Neutrophil (primary cell): Measurements from ENCODE around the gene NRF1.
"Not testable (repeated sequence)": the region's sequence is repeated elsewhere in the genome, so short reads cannot be mapped to it uniquely, and the experiment has no call there.

Source experiments
- H3K27ac ChIP-seq: fragments of 200-600 bp; sonication (generic); 2 replicates; pipeline ENCODE4 v1.5.1; 2016; ENCODE audit warnings: mild to moderate bottlenecking, moderate library complexity
- H3K27me3 ChIP-seq: fragments of 200-600 bp; sonication (generic); 2 replicates; pipeline ENCODE4 v1.6.0; 2016; ENCODE audit warnings: mild to moderate bottlenecking
- H3K36me3 ChIP-seq: fragments of 200-600 bp; sonication (generic); 2 replicates; pipeline ENCODE4 v1.5.1; 2017
- H3K4me1 ChIP-seq, 2 experiments: fragments of 200-600 bp in 1 of 2; sonication (generic) in 1 of 2; 1 replicate in 1 of 2; 2 replicates in 1 of 2; pipeline versions ENCODE4 v1.5.1 to v1.6.1; 2013 to 2016; ENCODE audit warnings: low read depth in 1 of 2, low read length in 1 of 2, mild to moderate bottlenecking in 1 of 2, moderate library complexity in 1 of 2; ENCODE audit not compliant: control insufficient read depth in 1 of 2, insufficient read depth in 1 of 2
- H3K4me3 ChIP-seq, 2 experiments: fragments of 200-600 bp in 1 of 2; sonication (generic) in 1 of 2; 1 replicate in 1 of 2; 2 replicates in 1 of 2; pipeline ENCODE4 v1.5.1; 2013 to 2016; ENCODE audit warnings: low read depth in 1 of 2, low read length in 1 of 2, mild to moderate bottlenecking in 1 of 2, moderate library complexity in 1 of 2
- H3K9me3 ChIP-seq: fragments of 200-600 bp; sonication (generic); 2 replicates; pipeline ENCODE4 v1.5.1; 2016
- TF ChIP-seq, protein P1 (sequence below): fragments of 200-600 bp; sonication (generic); IDR thresholded peaks from 2 replicates; pipeline ENCODE4 v1.5.1; 2016; ENCODE audit warnings: antibody characterized with exemption

Gene NRF1

DNA sequence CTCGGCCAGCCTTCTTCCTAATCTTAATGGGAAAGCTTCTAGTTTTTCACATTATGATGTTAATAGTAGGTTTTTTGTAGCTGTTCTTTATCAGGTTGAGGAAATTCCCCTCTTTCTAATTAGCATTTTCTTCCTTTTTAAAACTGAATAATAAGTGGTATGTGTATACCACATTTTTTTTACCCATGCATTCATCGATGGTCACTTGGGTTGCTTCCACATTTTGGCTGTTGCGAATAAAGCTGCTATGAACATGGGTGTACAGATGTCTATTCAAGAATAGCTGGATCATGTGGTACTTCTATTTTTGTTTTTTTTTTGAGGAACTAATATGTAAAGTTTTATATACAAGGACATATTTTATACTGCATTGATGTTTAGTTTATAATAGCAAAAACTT is 44.3 kb downstream of the NRF1 start:
- Histone ChIP-seq H3K36me3 (peaks cover 37% of the 10 kb centered on the region), H3K27me3 (no peaks in the 10 kb centered on the region), H3K4me3 (no peak overlapping the region), H3K27ac (no peak overlapping the region), H3K4me1 (peaks cover 15% of the 10 kb centered on the region in 2 experiments), H3K9me3 (no peaks in the 10 kb centered on the region)
- TF ChIP-seq, protein P1, sequence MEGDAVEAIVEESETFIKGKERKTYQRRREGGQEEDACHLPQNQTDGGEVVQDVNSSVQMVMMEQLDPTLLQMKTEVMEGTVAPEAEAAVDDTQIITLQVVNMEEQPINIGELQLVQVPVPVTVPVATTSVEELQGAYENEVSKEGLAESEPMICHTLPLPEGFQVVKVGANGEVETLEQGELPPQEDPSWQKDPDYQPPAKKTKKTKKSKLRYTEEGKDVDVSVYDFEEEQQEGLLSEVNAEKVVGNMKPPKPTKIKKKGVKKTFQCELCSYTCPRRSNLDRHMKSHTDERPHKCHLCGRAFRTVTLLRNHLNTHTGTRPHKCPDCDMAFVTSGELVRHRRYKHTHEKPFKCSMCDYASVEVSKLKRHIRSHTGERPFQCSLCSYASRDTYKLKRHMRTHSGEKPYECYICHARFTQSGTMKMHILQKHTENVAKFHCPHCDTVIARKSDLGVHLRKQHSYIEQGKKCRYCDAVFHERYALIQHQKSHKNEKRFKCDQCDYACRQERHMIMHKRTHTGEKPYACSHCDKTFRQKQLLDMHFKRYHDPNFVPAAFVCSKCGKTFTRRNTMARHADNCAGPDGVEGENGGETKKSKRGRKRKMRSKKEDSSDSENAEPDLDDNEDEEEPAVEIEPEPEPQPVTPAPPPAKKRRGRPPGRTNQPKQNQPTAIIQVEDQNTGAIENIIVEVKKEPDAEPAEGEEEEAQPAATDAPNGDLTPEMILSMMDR, result no peak

DNA sequence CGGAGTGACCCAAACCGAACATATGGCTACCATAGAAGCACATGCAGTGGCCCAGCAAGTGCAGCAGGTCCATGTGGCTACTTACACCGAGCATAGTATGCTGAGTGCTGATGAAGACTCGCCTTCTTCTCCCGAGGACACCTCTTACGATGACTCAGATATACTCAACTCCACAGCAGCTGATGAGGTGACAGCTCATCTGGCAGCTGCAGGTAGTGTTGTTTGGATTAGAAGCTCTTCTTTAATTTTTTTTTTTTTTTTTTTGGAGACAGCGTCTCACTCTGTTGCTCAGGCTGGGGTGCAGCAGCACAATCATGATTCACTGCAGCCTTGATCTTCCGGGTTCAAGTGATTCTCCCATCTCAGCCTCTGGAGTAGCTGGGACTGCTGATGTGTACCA is 45.8 kb downstream of the NRF1 start:
- TF ChIP-seq, protein P1, result no peak
- no peaks in the 10 kb centered on the region for H3K27me3 ChIP-seq
- H3K9me3 ChIP-seq, result no peaks in the 10 kb centered on the region
- H3K4me3 ChIP-seq, result no peak overlapping the region
- H3K36me3 ChIP-seq, result peaks cover 40% of the 10 kb centered on the region
- no peak overlapping the region for H3K27ac ChIP-seq
- H3K4me1 ChIP-seq, result peaks cover 15% of the 10 kb centered on the region in 2 experiments

DNA sequence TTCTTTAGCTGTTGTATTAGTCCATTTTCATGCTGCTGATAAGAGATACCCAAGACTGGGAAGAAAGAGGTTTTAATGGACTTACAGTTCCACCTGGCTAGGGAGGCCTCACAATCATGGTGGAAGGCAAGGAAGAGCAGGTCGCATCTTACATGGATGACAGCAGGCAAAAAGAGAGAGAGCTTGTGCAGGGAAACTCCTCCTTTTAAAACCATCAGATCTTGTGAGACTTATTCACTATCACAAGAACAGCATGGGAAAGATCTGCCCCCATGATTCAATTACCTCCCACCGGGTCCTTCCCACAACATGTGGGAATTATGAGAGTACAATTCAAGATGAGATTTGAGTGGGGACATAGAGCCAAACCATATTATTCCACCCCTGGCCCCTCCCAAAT is 48.4 kb downstream of the NRF1 start:
- H3K4me3 ChIP-seq, H3K4me1 ChIP-seq, H3K27me3 ChIP-seq, H3K27ac ChIP-seq, H3K9me3 ChIP-seq: not testable (repeated sequence)
- H3K36me3 ChIP-seq, result peaks cover 46% of the 10 kb centered on the region

DNA sequence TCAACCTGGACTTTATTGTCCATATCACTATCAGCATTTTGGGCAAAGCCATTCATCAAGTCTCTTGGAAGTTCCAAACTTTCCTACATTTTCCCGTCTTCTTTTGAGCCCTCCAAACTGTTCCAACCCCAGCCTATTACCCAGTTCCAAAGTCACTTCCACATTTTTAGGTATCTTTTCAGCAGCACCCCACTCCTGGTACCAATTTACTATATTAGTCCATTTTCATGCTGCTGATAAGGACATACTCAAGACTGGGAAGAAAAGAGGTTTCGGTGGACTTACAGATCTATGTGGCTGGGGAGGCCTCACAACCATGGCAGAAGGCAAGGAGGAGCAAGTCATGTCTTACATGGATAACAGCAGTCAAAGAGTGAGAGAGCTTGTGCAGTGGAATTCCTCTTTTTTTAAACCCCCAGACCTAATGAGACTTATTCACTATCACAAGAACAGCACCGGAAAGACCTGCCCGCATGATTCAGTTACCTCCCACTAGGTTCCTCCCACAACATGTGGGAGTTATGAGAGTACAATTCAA is 50.2 kb downstream of the NRF1 start:
- peaks cover 0 to 9% of the 10 kb centered on the region in 2 experiments for H3K4me1 ChIP-seq
- H3K36me3 ChIP-seq, result peaks cover 46% of the 10 kb centered on the region
- no peaks in the 10 kb centered on the region for H3K27me3 ChIP-seq
- H3K27ac ChIP-seq, result no peak overlapping the region
- H3K4me3 ChIP-seq, result no peak overlapping the region
- no peaks in the 10 kb centered on the region for H3K9me3 ChIP-seq
- TF ChIP-seq, protein P1, result no peak

DNA sequence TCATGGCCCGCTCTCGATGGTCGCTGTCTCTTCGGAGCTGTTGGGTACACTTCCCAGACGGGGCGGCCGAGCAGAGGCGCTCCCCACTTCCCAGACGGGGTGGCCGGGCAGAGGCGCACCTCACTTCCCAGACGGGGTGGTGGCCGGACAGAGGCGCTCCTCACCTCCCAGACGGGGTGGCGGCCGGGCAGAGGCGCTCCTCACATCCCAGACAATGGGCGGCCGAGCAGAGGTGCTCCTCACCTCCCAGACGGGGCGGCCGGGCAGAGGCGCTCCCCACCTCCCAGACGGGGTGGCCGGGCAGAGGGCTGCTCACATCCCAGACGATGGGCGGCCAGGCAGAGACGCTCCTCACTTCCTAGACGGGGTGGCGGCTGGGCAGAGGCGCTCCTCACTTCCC is 51.7 kb downstream of the NRF1 start:
- not testable (repeated sequence) for H3K27me3 ChIP-seq, H3K4me3 ChIP-seq, H3K27ac ChIP-seq, H3K9me3 ChIP-seq
- H3K36me3 ChIP-seq, result peaks cover 33% of the 10 kb centered on the region
- peaks cover 0 to 15% of the 10 kb centered on the region in 2 experiments for H3K4me1 ChIP-seq

DNA sequence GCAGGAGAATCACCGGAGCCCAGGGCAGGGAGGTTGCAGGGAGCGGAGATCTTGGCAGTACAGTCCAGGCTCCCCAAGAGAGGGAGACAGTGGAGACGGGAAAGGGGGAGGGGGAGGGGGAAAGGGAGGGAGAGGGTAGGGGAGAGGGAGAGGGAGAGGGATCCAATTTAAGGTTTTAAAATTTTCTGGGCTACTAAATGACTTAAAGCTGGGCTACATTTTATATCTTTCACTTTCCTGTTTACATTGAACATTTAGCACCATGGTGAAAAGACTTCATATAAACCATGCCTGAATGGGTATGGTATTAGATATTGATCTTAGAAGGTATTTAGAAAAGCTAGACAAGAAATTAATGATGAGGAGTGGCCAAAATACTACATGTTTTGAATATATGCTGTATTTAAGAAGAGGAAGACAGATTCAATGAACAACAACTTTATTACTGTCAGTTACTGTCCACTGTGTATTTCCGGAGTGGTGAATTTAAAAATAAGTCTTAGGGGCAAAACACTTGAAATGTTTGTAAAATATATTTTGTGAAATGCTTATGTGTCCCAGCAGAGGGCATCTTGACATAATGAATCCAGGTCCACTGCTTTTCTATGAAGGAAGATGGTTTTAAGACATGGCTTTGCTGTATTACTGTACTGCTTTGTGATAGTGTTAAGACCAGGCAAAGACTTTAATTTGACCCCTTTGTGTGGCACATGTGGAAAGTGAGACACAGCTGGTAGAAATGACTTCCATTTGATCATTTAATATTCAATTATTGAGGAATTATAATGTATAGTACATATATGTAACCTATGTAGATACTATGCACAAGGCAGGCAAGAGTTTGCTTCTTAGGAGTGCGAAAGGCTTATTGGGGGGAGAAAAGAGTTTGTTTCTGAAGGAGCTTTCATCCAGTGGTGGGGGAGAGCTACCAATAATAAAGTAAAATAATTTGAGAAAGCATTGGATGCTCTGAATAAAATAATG is 52.8 kb downstream of the NRF1 start:
- Histone ChIP-seq H3K4me3 (no peak overlapping the region), H3K9me3 (no peaks in the 10 kb centered on the region), H3K36me3 (peaks cover 24% of the 10 kb centered on the region), H3K4me1 (peaks cover 0 to 15% of the 10 kb centered on the region in 2 experiments), H3K27ac (no peak overlapping the region), H3K27me3 (no peaks in the 10 kb centered on the region)
- TF ChIP-seq, protein P1, result no peak
